ENCODE measurements around the gene HEMK1. TPM values are rescaled to one million over a fixed set of nuclear protein-coding genes. Genes with fewer than 3 reads are reported as not detected.

The HEMK1 gene
- total RNA-seq, 2 donors from 2014 or later, result 10.9 to 12.6 TPM

Other genes starting within 250 kb of the HEMK1 start
- gene HYAL2, start 246.8 kb upstream of the HEMK1 start, total RNA-seq, result 100 to 1,000 TPM in 1 of 2 donors, 10 to 100 TPM in 1; 95.2 to 130 TPM
- 10 to 100 TPM; 19.1 to 22.4 TPM for gene TUSC2, start 241.3 kb upstream of the HEMK1 start, total RNA-seq
- gene RASSF1, start 228.7 kb upstream of the HEMK1 start, total RNA-seq, result 10 to 100 TPM; 31.3 to 40.3 TPM
- gene ZMYND10, start 223.8 kb upstream of the HEMK1 start, total RNA-seq, result under 1 TPM; 0.23 to 0.24 TPM
- gene NPRL2, start 218.7 kb upstream of the HEMK1 start, total RNA-seq, result 10 to 100 TPM; 10.6 to 17.4 TPM
- 10 to 100 TPM in 1 of 2 donors, 1 to 10 TPM in 1; 7.9 to 10.5 TPM for gene CYB561D2, start 218.7 kb upstream of the HEMK1 start, total RNA-seq
- 10 to 100 TPM; 29.3 TPM for gene TMEM115, start 210.0 kb upstream of the HEMK1 start, total RNA-seq
- 1 to 10 TPM; 2.0 to 2.6 TPM for gene CACNA2D2, start 65.9 kb upstream of the HEMK1 start, total RNA-seq
- 10 to 100 TPM in 1 of 2 donors, 1 to 10 TPM in 1; 9.8 to 11.4 TPM for gene C3orf18, start 1.8 kb upstream of the HEMK1 start, total RNA-seq
- 10 to 100 TPM in 1 of 2 donors, 1 to 10 TPM in 1; 8.6 to 12.5 TPM for gene CISH, start 42.3 kb downstream of the HEMK1 start, total RNA-seq
- 10 to 100 TPM; 21.8 to 32.9 TPM for gene MAPKAPK3, start 47.6 kb downstream of the HEMK1 start, total RNA-seq
- 1 to 10 TPM in 1 of 2 donors, under 1 TPM in 1; 0.60 to 2.4 TPM for gene DOCK3, start 105.4 kb downstream of the HEMK1 start, total RNA-seq

Measured in posterior vena cava (tissue), 2 donors.